ENCODE measurements around the gene CRIP3.

CRIP3 gene

DNA sequence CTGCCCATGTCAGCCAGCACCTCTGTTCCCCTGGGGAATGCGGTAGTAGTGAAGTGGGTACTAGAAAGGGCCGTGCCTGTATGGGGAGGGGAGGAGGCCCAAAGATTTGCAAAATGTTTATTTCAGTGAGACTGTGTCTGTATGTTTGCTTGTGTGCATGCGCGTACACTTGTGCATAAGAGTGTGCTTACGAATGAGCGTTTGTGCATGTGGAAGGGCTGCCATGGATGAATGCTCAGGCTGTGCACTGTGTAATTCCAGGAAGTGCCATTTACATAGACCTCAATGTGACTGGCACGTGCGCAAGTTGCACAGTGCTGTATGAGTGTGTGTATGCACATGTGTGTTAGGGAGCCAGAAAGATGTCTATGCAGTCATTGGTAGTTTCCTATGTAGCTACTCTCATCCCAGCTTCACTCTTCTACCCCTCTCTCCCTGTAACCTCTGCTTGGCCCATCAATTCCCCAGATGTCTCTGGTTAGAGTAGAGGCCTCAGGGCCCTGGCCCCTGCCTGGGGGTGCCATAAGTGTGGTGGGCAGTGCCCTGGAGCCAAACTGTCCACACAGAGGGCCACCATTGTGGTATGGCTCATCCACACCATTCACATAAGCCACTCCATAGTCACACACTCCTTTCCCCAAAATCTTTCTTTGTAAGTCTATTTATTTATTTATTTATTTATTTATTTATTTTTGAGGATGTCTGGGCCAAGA lies 37.4 kb downstream of the CRIP3 start:
- no peak for DNase-seq

GRCh38 chr6:43269273-43270007 lies 39.2 kb downstream of the CRIP3 start:
- DNase-seq, result no peak

DNA sequence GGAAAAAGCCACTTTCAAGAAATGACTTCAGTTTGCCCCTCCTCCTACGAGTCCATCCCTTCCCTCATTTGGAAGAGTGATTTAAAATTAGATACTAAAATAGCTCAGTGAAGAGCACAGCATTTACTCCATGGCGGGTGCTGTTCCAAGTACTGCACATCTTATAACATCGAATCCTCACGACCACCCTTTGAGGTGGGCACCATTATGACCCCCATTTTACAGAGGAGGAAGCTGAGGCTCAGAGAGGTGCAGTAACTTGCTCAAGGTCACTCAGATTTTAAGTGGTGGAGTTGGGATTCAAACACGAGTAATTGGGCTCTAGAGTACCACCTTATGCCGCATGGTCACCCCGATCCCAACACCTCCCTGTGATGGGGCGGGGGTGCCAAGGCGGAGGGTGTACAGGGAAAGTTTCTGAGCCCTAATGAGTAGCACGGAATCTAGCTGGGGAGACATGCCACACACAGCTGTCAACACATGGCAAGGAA lies 39.8 kb downstream of the CRIP3 start:
- no peak for DNase-seq

DNA sequence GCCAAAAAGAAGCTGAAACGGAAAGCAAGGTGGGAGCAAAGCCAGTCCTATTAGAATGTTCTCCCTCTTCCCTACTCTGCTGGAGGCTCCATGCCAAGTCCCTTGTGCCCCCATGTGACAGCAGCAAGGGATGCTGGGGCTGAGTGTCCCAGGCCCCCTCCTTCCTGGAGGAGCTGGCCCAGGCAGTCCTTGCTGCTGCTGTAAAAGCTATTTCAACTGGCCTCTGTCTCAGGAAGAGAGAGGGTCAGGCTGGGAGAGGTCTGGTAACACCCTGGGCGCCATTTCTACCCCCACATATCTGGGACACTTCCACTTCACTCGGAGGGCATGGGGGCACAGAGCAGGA lies 40.3 kb downstream of the CRIP3 start:
- no peak for DNase-seq

GRCh38 chr6:43267619-43268354 lies 40.8 kb downstream of the CRIP3 start:
- no peak for DNase-seq

- no peak for DNase-seq
These were observed 43.1 kb downstream of the CRIP3 start for GRCh38 chr6:43265564-43265963.

DNA sequence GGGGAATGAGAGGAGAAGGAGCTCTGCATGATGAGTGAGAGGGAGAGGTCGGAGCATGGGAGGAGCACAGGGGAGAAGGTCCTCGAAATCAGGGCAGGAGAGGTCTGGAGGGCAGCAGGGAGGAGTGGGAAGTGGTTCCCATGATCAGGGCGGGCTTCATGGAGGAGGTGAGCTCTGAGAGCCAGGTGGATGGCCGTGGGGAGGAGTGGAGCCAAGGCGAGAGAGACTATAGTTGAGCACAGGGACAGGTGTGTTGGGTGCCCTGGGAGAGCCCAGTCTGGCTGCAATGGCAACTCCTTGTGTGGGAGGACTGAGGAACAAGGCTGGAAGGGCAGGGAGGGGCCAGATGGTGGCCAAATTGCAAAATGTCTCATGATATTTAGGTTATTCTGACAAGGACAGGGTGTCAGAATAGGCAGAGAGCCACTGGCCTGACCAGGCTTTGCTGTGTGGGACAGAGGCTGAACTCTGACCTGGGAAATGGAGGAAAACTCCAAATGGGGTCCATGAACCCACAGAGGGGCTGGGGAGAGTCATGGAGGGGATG lies 44.0 kb downstream of the CRIP3 start:
- DNase-seq, result no peak

- DNase-seq, result peak; percentile 99
These were observed 45.1 kb downstream of the CRIP3 start for GRCh38 chr6:43263314-43264178.

- no peak for DNase-seq
These were observed 45.8 kb downstream of the CRIP3 start for GRCh38 chr6:43262780-43263313.

DNA sequence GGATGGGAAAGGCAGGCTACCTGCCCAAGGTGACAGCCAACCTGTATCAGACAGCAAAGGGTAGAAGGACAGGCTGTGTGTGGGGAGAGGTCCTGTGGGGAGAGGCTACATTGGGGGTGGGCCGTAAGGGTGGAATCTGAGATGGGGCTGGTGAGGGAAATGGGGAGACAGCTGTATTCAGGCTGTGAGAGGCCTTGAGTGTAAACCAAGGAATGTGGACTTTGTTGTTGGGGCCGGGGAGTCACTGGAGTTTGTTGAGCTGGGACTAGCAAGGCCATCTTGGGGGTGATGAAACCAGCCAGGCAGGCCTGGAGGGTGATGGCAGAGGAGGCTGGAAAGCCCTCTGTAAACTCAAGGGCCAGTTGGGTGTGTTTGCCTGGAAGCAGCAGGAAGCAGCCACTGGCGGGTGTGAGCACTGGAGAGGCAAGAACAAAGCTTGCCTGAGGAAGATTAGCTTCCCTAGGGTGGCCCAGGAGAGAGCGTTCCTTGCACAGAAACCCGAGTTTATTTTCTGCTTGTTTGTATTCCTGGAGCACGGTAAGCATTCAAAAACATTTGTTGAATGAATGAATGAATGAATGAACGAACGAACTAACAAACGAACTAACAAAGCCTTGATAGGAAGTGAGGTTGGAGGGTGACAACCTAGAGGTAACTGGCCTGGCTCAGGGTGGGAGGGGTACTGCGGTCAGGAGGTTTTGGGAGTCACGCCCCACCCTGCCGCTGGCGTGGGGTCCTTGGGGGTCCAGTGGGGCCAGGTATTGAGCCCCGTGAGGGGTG lies 46.4 kb downstream of the CRIP3 start:
- no peak for DNase-seq

GRCh38 chr6:43261198-43261597 lies 47.4 kb downstream of the CRIP3 start:
- DNase-seq, result no peak

GRCh38 chr6:43260791-43261190 lies 47.8 kb downstream of the CRIP3 start:
- DNase-seq, result no peak

DNA sequence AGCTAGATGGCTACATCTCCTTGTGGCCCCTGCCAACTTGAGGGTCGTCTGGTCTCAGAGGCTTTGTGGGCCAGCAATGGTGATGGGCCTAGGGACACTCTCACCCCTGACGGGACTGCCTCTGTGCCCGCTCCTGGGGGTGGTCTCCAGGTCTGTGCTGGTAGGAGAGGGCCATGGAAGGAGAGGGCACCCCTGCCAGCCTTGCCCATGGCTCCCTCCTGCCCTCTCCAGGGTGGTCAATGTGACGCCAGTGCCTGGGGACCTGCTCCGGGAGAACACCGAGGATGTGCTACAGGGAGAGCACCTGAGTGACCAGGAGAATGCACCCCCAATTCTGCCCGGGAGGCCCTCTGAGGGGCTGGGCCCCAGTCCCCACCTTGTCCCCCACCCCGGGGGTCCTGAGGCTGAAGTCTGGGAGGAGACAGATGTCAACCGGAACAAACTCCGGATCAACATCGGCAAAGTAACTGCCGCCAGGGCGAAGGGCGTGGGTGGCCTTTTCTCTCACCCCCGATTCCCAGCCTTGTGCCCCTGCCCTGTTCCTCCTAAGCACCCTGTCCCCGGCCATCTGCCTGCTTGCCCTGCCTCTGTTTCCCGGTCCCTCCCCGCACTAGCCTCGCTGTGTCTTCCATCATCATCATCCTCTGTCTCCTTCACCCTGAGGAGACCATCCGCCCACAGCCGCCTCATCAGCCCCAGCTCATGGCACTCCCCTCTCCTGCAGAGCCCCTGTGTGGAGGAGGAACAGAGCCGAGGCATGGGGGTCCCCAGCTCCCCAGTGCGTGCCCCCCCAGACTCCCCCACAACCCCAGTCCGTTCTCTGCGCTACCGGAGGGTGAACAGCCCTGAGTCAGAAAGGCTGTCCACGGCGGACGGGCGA lies 49.6 kb downstream of the CRIP3 start:
- DNase-seq, result no peak

- DNase-seq, result no peak
These were observed 50.4 kb downstream of the CRIP3 start for GRCh38 chr6:43258180-43258579.

DNA sequence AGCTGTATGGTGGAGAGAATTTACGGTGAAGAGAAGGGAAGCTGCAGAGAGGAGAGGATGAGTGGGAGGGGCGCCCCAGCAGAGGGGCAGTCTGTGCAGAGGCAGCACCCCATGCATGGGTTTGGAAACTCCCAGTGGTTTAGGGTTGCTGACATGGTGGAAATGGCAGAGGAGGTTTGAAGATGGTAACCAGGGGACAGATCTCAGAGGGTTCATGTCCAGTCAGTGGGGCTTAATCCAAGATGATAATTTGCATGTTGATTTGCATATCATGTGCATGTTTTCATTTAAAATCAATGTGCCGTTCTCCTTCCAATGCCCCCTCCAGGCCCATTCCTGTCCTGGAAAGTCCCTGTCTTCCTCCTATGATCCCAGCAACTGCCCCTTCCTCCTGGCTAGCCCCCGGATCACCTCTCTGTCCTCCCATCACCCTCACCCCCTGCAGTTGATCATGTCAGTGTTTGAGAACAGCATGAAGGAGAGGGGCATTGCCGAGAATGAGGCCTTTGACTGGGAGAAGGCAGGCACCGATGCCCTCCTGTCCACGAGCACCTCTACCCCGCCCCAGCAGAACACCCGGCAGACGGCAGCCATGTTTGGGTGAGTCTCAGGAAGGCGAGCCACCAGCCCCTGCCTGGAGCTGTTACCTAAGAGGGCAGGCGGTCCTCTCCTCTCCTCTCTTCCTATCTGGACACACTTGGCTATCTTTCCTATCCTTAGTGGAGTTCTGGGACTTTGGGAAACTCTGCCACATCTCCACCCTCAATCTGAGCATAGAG lies 51.1 kb downstream of the CRIP3 start:
- DNase-seq, result no peak

DNA sequence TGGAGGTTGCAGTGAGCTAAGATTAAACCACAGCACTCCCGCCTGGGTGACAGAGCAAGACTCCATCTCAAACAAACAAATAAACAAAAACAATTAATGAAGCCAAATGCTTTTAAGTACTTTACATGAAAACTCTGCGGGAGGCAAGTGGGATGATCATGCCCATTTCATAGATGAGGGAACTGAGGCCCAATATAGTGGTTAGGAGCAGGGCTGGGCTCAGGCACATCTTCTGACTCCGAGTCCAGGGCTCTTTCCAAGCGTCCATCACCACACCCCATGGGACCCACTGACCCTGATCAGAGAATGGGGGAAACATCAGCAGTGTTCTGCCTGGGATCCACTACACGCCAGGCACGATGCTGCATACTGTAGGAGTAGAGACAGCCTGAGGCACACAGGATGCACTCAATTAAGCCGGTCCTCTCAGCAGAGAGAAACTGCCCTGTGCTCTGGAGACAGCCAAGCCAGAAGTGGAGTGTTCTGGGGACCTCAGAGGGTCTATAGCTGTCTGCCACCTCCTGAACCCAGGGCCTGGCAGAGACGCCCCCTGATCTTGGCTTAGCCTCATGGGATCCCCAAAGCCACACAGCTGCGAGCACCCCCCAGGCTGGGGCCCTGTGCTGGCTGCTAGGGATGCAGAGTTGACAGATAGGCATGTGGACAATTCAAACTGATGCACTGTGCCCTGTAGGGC lies 51.8 kb downstream of the CRIP3 start:
- DNase-seq, result no peak
